AG08395 (cell line): Measurements from ENCODE around the gene KLF12.

Experiments used
- DNase-seq: peaks from one replicate; pipeline ENCODE4 v3.0.0; 2012; ENCODE audit warnings: mixed read lengths, low spot score

The KLF12 gene

GRCh38 chr13:74103970-74104555 lies 30.1 kb downstream of the KLF12 start:
- DNase-seq: no peak

- no peak for DNase-seq
Observed at GRCh38 chr13:74103196-74103595, 31.0 kb downstream of the KLF12 start.

- no peak for DNase-seq
Observed at GRCh38 chr13:74102691-74103090, 31.5 kb downstream of the KLF12 start.

GRCh38 chr13:74101436-74101835 lies 32.8 kb downstream of the KLF12 start:
- no peak for DNase-seq

- DNase-seq: no peak
Observed at GRCh38 chr13:74098077-74098476, 36.1 kb downstream of the KLF12 start.

GRCh38 chr13:74097116-74097515 lies 37.1 kb downstream of the KLF12 start:
- no peak for DNase-seq

- peak; percentile 10 for DNase-seq
Observed at GRCh38 chr13:74093691-74094090, 40.5 kb downstream of the KLF12 start.

- no peak for DNase-seq
Observed at GRCh38 chr13:74092711-74093110, 41.5 kb downstream of the KLF12 start.

GRCh38 chr13:74090869-74091605 lies 43.2 kb downstream of the KLF12 start:
- no peak for DNase-seq

GRCh38 chr13:74090397-74090796 lies 43.8 kb downstream of the KLF12 start:
- DNase-seq: no peak

- no peak for DNase-seq
Observed at GRCh38 chr13:74087357-74087756, 46.8 kb downstream of the KLF12 start.
